Measurements from ENCODE around the gene EFR3B.

The EFR3B gene

DNA sequence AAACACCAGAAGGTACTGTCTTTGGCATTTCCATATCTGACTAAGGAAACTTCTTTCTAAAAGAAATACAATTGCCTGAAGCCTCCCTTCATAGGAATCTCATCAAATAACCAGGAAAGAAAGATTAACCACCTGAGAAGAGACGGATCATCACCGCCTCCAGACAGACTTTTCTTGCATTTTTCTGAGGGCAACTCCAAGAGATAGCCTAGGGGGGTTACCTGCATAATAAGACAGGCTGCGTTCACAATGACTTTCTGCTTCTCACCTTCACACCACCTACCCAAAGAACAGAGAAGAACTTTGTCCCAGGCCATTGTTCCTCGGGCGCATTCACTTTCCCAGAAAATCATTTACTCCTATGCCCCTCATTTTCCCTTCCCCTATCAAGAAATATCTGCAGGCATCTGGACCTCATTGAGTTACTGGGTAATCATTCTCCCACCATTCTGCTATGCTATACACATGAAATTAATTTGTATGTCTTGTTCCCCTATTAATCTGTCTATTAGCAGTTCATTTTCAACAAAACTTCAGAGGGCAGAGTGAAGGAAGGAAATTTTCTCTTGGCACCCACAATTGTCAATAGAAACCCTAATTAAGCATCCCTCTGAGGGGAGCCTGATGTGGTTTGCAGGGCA is 134.8 kb downstream of the EFR3B start:
- TF ChIP-seq MAX (IDR thresholded peaks at IDR 0.05) (no peak), FOXM1 (IDR thresholded peaks at IDR 0.05; ENCODE audit: borderline replicate concordance, low read depth) (no peak), ZBTB7A (IDR thresholded peaks at IDR 0.05; ENCODE audit: low read depth) (no peak), NFIC (IDR thresholded peaks at IDR 0.05) (no peak), EP300 (IDR thresholded peaks at IDR 0.05; ENCODE audit: borderline replicate concordance) (no peak), TCF12 (IDR thresholded peaks at IDR 0.05; ENCODE audit: low read depth) (no peak), EGR1 (IDR thresholded peaks at IDR 0.05) (no peak), CEBPB (IDR thresholded peaks at IDR 0.05) (no peak)

GRCh38 chr2:25177211-25177611 is 135.3 kb downstream of the EFR3B start:
- TF ChIP-seq, protein P1, sequence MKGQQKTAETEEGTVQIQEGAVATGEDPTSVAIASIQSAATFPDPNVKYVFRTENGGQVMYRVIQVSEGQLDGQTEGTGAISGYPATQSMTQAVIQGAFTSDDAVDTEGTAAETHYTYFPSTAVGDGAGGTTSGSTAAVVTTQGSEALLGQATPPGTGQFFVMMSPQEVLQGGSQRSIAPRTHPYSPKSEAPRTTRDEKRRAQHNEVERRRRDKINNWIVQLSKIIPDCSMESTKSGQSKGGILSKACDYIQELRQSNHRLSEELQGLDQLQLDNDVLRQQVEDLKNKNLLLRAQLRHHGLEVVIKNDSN (IDR thresholded peaks at IDR 0.05) = no peak
- TF ChIP-seq EGR1 (IDR thresholded peaks at IDR 0.05) = no peak
- no peak for TF ChIP-seq NFIC (IDR thresholded peaks at IDR 0.05)
- no peak for TF ChIP-seq YY1 (IDR thresholded peaks at IDR 0.05; ENCODE audit: low read depth)
- no peak for TF ChIP-seq TCF12 (IDR thresholded peaks at IDR 0.05; ENCODE audit: low read depth)
- no peak for TF ChIP-seq RAD21 (IDR thresholded peaks at IDR 0.05; ENCODE audit: low read depth)
- TF ChIP-seq MAX (IDR thresholded peaks at IDR 0.05) = no peak
- TF ChIP-seq EP300 (IDR thresholded peaks at IDR 0.05; ENCODE audit: borderline replicate concordance) = no peak
- TF ChIP-seq CEBPB (IDR thresholded peaks at IDR 0.05) = no peak
- TF ChIP-seq ZBTB7A (IDR thresholded peaks at IDR 0.05; ENCODE audit: low read depth) = no peak
- TF ChIP-seq FOXM1 (IDR thresholded peaks at IDR 0.05; ENCODE audit: borderline replicate concordance, low read depth) = no peak
- no peak for TF ChIP-seq REST (IDR thresholded peaks at IDR 0.05; ENCODE audit: low read depth)
- TF ChIP-seq TAF1 (IDR thresholded peaks at IDR 0.05; ENCODE audit: low read depth) = no peak
- TF ChIP-seq CREB1 (IDR thresholded peaks at IDR 0.05; ENCODE audit: low read depth) = no peak
- no peak for TF ChIP-seq TEAD4 (IDR thresholded peaks at IDR 0.05)

DNA sequence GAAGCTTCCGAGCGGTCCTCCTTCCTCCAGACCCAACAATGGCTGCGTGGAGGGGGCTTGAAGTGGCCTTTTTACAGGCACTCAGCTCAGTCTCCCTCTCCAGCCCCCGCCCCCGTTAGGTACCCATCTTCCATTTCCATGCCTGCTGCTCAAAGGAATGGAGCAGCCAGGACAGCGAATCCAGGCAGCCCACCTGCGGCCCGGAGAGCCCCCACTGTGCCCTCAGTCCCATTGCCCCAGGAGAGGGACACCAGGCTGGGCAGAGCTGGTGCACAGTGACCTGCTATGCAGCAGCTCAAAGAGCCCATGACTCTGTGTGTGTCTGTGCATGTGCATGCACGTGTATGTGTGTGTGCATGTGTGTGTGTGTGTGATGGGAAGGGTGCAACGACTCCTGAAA is 137.1 kb downstream of the EFR3B start:
- no peak for TF ChIP-seq FOXM1 (IDR thresholded peaks at IDR 0.05; ENCODE audit: borderline replicate concordance, low read depth)
- TF ChIP-seq TEAD4 (IDR thresholded peaks at IDR 0.05) = no peak

DNA sequence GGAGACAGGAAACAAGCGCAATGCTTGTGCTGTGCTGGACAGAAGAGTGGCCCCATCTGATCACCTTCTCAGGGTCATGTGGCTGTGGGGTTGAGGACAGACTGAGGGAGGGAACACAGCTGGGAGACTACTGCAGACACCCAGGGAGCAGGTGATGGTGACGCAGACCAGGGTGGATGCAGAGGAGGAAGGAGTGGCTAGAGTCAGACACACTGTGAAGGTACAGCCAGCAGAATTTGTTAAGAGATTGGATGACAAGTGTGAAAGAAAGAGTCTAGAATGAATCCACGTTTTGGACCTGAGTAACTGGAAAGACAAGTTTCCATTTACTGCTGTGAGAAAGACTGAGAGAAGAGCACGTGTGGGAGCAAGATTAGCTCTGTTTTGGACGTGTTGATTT is 142.4 kb downstream of the EFR3B start:
- TF ChIP-seq MAX (IDR thresholded peaks at IDR 0.05) = peak; percentile 80
- TF ChIP-seq FOXM1 (IDR thresholded peaks at IDR 0.05; ENCODE audit: borderline replicate concordance, low read depth) = no peak

GRCh38 chr2:25187729-25188350 is 146.0 kb downstream of the EFR3B start:
- TF ChIP-seq YY1 (IDR thresholded peaks at IDR 0.05; ENCODE audit: low read depth) = no peak

DNA sequence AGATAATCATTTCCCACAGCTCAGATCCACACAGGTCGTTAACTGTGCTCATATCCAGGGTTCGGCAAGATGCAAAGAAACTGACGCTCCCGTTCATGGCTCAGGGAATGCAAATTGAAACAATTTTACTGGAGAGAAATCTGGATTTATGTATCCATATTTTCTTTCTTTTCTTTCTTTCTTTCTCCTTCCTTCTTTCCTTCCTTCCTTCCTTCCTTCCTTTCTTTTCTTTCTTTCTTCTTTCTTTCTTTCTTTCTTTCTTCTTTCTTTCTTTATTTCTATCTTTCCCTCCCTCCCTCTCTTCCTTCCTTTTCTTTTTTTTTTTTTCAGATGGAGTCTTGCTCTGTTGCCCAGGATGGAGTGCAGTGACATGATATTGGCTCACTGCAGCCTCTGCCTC is 146.5 kb downstream of the EFR3B start:
- TF ChIP-seq CREB1 (IDR thresholded peaks at IDR 0.05; ENCODE audit: low read depth) (no peak), CEBPB (IDR thresholded peaks at IDR 0.05) (no peak), REST (IDR thresholded peaks at IDR 0.05; ENCODE audit: low read depth) (no peak), TAF1 (IDR thresholded peaks at IDR 0.05; ENCODE audit: low read depth) (no peak), MAX (IDR thresholded peaks at IDR 0.05) (no peak), NFIC (IDR thresholded peaks at IDR 0.05) (no peak), EGR1 (IDR thresholded peaks at IDR 0.05) (no peak)
- TF ChIP-seq, protein P1 (IDR thresholded peaks at IDR 0.05) = no peak
